HG03558 (cell line): ENCODE measurements around the gene ZNF814.
"Not testable (repeated sequence)": the region's sequence is repeated elsewhere in the genome, so short reads cannot be mapped to it uniquely, and the experiment has no call there.

Experiments
- ATAC-seq: cut with Tn5 transposase; IDR thresholded peaks from one replicate; pipeline ENCODE4 v1.9.1; 2021; ENCODE audit warnings: moderate number of reproducible peaks; ENCODE audit not compliant: unreplicated experiment; ENCODE audit errors: extremely low read depth

ZNF814 gene

DNA sequence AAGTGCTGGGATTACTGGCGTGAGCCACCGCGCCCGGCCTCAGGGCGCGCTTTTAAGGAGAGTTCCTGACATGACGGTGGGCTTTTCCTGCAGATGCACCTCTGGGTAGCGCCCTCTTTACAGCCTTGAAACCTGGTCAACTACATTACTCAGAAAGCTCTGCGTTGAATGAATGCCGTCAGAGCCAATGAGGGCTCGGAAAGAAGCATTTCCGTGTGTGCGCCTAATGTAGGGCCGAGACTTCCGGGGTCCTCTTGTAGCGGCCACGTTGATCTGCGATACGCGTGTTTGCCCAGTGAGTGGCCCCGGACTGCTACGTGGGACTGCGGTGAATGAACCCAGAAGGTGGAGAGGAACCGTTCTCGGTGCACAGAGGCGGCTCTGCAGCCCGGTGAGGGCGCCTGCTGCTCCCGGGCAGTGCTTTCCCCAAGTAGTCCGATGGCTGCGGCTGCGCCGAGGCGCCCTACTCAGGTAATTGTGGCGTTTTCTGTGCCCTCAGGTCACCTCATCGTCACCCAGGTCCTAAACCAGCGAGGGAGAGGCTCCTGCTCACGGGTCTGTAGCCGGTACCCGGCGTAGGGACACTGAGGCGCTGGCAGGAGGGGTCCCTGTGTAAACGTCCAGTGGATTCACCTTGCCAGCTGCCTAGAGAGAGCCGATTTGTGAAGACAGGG lies 69.2 kb downstream of the ZNF814 start:
- ATAC-seq: peak; percentile 73

DNA sequence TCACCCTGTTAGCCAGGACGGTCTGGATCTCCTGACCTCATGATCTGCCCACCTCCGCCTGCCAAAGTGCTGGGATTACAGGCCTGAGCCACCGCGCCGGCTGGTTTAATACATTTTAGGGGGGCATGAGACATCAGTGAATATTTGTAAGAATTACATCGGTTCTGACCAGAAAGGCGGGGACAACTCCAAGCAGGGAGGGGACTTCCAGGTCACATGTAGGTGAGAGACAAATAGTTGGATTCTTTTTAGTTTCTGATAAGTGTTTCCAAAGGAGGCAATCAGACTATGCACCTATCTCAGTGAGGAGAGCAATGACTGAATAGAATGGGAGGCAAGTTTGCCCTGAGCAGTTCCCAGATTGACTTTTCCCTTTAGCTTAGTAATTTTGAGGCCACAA lies 70.5 kb downstream of the ZNF814 start:
- ATAC-seq: no peak

DNA sequence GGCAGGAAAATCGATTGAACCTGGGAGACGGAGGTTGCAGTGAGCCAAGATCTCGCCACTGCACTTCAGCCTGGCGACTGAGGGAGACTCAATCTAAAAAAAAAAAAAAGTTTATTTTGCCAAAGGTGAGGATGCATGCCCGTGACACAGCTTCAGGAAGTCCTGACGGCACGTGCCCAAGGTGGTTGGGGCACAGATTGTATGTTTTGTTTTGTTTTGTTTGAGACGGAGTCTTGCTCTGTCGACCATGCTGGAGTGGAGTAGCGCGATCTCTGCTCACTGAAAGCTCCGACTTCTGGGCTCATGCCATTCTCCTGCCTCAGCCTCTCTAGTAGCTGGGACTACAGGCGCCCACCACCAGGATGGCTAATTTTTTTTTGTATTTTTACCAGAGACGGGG lies 70.9 kb downstream of the ZNF814 start:
- no peak for ATAC-seq

DNA sequence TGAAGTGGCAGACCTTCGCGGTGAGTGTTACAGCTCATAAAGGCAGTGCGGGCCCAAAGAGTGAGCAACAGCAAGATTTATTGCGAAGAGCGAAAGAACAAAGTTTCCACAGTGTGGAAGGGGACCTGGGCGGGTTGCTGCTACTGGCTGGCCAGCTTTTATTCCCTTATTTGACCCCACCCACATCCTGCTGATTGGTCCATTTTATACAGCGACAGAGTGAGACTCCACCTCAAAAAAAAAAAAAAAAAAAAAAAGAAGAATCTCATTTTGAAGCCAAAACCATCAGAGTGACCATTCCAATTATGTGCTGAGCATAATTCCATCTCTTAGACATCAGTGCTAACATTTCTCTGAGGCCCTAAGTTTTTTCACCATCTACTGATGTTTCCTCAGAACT lies 72.2 kb downstream of the ZNF814 start:
- ATAC-seq: no peak

DNA sequence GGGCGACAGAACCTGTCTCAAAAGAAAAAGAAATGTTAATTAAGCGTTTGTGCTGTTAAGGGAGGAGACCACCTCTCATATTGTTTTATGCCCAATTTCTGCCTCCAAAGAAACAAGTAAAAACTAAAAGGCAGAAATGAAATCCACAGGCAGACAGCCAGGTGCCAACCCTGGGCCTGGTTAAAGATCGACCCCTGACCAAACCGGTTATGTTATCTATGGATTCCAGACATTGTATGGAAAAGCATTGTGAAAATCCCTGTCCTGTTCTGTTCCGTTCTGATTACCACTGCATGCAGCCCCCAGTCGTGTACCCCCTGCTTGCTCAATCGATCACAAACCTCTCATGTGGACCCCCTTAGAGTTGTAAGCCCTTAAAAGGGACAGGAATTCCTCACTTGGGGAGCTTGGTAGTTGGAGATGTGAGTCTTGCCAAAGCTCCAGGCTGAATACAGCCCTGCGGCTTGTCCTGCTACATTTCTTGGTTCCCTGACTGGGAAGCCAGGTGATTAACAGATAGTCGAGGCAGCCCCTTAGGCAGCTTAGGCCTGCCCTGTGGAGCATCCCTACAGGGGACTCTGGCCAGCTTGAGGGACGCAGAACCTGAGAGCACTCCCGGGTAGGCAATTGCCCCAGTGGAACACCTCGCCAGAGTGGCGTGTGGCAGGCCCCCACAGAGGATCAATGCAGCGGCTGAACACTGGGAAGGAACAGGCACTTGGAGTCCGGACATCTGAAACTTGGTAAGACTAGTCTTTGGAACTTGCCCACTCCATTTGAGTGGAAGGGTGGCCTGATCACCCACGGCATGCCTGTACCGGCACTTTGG lies 73.4 kb downstream of the ZNF814 start:
- ATAC-seq: no peak

DNA sequence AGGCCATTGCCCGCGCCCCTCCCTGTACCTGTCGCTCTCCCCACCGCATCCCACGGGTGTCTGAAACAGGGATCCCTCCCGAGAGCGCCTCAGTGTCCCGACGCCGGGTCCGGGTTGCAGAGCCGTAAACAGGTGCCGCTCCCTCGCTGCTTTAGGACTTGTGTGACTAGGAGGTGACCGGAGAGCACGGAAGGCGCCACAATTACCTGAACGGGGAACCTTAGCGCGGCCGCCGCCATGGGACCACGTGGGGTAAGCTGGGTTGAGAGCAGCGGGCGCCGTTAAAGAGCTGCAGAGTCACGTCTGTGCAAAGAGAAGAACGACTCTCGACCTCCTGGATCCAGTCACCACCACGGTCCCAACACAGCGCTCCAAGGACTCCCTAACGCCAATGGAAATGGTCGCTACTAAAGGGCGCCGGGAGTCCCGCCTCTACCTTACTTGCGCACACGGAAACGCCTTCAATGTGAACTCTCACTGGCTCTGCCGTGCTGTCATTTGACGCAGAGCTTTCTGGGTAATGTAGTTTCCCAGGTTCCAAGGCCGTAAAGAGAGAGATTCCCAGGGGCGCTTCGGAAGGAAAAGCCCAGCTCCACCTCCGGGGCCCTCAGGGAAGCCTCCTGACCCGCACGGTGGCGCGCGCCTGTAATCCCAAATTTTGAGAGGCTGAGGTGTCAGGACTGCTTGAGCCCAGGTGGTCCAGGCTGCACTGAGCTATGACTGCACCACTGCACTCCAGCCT lies 74.2 kb downstream of the ZNF814 start, which contains the start of gene ZNF552:
ZNF552 (minus strand) TSS at position 409 of the 742 bp plus-strand sequence; CDS start at position 239, 170 bp downstream.
- peak; percentile 46 for ATAC-seq

DNA sequence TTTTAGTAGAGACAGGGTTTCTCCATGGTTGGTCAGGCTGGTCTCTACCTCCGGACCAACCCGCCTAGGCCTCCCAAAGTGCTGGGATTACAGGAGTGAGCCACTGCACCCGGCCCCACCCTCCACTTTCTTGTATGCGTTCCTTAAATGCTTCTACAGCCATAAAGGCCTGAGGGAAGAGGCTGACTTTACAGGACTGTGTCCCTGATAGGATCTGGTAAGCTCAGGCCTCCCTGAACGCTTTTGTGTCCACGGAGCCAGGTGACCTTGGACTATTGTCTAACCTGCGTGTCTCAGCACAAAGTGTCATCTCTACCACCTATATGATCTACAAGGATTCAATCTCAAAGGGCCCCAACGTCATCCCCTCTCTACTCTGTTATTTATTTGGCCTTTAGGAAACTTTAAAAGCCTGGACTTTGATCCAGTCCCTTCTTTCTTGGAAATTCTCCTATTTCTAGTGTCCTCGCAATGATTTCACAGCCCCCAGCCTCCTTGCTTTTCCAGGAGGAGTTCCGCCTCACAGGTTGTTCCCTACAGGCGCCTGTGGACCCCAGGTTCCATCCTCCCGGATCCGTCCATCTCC lies 74.8 kb downstream of the ZNF814 start:
- ATAC-seq: no peak

DNA sequence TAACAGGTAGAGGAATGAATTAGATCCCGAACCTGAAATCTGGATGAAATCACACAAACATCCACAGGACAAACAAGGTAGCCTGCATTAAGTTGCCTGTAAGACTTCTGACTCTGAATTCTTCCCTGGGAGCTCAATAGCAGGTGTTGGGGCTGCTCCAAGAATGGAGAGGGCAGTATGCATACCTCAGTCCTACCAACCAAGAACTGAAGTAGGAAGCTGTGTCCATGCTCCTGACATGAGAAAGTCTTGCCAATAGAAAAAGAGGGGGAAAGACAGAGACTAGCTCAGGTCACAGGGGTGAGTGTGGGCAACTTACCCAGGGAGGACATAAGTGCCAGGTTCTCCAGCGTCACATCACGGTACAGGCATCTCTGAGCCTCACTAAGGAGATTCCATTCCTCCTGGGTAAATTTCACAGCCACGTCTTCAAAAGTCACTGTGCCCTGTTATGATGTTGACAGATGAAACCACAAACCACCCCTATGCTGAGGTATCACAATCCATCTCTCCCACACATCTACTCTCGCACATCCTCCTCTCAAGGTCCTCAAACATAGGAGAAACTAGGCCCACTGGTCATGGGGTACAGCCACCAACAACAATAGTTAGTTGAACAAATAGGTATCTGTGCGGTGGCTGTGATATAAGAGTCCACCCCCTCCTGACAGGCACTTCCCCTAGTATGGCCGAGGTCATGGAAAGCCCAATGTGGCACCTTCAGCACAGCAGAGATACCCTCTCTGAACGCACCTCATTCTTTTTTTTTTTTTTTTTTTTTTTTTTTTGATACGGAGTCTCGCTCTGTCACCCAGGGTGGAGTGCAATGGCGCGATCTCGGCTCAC lies 75.6 kb downstream of the ZNF814 start:
- ATAC-seq: not testable (repeated sequence)

DNA sequence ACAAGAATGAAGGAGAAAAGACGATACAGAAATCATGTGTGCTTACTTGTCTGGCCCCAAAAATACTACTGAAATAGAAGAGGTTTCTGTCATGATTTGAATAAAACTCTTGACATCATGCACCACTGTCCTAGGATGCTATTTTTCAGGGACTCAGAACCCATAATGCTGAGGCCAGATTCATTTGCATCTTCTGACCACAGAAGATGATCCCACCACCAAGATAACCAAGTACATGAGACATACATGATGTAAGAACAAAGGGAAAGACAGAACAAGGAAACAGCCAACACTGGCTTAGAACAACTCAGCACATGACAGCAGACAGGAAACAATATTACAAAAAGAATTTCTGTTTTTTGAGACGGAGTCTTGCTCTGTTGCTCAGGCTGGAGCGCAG lies 76.6 kb downstream of the ZNF814 start:
- no peak for ATAC-seq

DNA sequence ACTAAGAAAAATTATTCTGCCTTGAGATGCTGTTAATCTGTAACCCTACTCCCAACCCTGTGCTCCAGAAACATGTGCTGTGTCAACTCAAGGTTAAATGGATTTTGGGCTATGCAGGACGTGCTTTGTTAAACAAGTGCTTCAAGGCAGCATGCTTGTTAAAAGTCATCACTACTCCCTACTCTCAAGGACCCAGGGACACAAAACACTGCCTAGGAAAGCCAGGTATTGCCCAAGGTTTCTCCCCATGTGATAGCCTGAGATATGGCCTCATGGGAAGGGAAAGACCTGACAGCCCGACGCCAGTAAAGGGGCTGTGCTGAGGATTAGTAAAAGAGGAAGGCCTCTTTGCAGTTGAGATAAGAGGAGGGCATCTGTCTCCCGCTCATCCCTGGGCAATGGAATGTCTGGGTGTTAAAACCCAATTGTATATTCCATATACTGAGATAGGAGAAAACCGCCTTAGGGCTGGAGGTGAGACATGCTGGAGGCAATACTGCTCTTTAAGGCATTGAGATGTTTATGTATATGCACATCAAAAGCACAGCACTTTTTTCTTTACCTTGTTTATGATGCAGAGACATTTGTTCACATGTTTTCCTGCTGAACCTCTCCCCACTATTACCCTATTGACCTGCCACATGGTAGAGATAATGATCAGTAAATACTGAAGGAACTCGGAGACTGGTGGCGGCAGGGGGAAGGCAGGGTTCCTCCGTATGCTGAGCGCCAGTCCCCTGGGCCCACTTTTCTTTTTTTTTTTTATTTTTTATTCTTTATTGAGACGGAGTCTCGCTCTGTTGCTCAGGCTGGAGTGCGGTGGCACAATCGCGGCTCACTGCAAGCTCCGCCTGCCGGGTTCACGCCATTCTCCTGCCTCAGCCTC lies 78.2 kb downstream of the ZNF814 start:
- ATAC-seq: not testable (repeated sequence)

DNA sequence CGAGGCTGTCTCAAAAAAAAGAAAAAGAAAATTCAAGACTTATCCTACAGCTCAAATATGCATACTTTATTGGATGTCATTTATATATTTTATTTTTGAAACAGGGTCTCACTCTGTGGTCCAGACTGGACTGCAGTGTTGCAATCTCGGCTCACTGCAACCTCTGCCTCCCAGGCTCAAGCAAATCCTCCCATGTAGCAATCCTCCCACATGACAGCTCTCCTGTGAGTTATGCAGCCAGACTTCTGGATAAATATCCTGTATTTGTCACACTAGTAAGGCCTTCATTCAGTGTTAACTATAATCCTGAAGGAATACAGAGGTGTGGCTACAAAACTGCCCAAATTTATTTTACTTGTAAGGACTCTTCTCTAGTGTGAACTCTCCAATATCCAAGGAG lies 81.3 kb downstream of the ZNF814 start:
- no peak for ATAC-seq

DNA sequence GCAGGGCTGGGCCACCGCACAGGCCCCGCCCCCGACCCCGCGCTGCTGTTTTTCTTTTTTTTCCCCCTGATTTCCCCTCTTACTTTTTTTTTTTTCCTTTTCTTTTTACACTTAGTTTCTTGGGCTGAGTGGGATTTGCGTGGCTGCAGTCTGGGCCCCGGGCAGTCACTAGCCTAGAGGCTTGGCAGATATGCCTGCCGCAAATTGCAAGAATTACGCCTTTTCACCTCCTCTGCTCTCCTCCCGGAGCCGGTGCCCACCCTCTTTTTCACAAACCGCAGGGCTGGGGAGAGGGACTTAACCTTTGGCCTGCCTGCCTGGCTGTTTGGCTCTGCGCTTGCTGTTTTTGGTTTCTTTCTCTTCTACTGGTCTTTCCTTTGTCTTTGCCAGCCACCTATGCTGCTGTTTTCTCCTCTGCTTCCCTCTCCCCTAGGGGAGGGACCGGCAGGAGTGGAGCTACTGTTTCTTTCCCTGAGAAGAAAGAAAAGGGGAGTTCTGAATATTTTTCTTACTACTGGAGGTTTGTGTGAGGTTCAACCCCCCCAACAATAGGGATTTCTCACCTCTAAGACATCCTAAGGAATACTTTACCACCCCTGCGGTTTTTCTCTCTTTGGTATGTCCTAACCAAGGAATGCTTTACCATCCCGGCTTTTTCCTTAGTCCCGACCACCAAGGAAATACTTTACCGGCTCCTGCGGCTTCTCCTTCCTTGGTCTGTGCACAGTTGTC lies 85.1 kb downstream of the ZNF814 start:
- no peak for ATAC-seq

DNA sequence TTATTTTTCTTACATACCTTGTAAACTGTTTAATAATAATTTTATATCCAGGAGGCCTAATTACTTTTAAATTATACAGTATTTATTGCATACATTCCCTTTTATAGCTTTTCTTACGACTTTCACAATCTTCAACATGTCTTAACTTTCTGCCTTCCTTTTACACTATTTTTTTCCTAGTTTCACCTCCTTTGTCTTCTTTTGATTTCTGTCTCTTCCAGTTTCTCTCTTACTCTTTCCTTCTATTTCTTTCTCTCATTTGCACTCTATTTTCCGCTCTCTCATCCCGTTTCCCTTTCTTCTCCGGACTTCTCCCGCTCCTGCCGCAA lies 85.6 kb downstream of the ZNF814 start:
- ATAC-seq: no peak

DNA sequence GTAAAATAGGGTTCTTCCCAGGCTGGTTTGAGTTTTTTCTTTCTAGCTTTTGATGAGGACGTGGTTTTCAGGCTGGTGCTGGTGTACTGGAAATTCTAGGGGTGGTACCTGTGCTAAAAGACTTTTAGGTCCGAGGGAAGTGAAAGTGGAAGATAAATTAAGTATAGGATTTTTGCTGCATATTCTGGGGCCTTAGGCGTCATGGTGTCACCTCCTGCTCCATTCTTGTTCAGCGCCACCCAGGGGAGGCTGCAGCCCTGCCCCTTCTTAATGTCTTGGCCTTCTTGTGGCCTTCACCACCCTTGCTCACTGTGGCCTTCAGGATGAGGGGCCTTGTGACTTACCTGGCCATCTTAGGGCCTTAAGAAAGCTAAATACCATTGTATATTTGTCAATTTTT lies 86.6 kb downstream of the ZNF814 start:
- ATAC-seq: no peak

DNA sequence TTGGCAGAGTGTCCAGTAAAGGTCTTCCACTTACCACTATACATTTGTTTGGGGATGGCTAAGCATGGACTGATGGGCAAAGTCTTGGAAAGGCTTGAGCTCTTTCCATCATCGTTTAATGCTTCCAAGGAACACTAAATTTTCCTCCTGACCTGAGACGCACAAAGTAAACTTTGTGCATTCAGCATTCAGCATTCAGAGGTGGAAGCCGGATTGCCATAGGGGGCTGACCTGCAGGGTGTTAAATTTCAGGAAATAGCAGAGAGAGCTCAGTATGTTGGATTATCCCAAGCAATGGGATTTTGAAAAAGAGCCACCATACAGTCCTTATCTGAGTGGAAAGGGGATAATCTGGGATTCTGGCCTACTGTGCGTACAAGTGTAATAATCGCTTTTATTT lies 88.1 kb downstream of the ZNF814 start:
- ATAC-seq: no peak
